NCI-H460 (cell line): ENCODE data around the gene PLA2G6. TPM values are rescaled to one million over a fixed set of nuclear protein-coding genes. Genes with fewer than 3 reads are reported as not detected.

Experiments
- DNase-seq: peaks from one replicate; pipeline ENCODE4 v3.0.0-alpha.2; 2016; ENCODE audit warnings: low read depth; ENCODE audit errors: extremely low read depth
- total RNA-seq: library from RNA; depleted of rRNA; stranded (reverse); fragments of >200 nt; shearing (Covaris generic); gene quantifications from 2 replicates; pipeline ENCODE4 v1.2.3, GENCODE V29; 2014

PLA2G6 gene
- total RNA-seq, 1 experiment from 2014 or later = 7.5 TPM

GRCh38 chr22:38215156-38216038, 33.8 kb upstream of the PLA2G6 start:
- no peak for DNase-seq

- no peak for DNase-seq
Observed at GRCh38 chr22:38214302-38215056, 32.8 kb upstream of the PLA2G6 start.

GRCh38 chr22:38213990-38214301, 32.3 kb upstream of the PLA2G6 start:
- DNase-seq = no peak

GRCh38 chr22:38213319-38213989, 31.8 kb upstream of the PLA2G6 start:
- no peak for DNase-seq

GRCh38 chr22:38212442-38212841, 30.8 kb upstream of the PLA2G6 start:
- no peak for DNase-seq

- no peak for DNase-seq
Observed at GRCh38 chr22:38211556-38211955, 29.9 kb upstream of the PLA2G6 start.

GRCh38 chr22:38208551-38208968, 26.9 kb upstream of the PLA2G6 start:
- no peak for DNase-seq

- DNase-seq = no peak
Observed at GRCh38 chr22:38207898-38208432, 26.3 kb upstream of the PLA2G6 start.

- no peak for DNase-seq
Observed at GRCh38 chr22:38205261-38206128, 23.9 kb upstream of the PLA2G6 start.

GRCh38 chr22:38204784-38205183, 23.2 kb upstream of the PLA2G6 start:
- DNase-seq = no peak

- DNase-seq = no peak
Observed at GRCh38 chr22:38203855-38204514, 22.4 kb upstream of the PLA2G6 start.

- DNase-seq = no peak
Observed at GRCh38 chr22:38203090-38203810, 21.6 kb upstream of the PLA2G6 start.

GRCh38 chr22:38202437-38203089, 20.9 kb upstream of the PLA2G6 start:
- DNase-seq = peak; percentile 34

GRCh38 chr22:38201711-38202436, 20.2 kb upstream of the PLA2G6 start, which contains the start of gene MAFF:
TSS of gene MAFF (plus strand) at chr22:38201994. CDS start at chr22:38213854, 11,860 bp downstream.
- DNase-seq = peak; percentile 82

GRCh38 chr22:38201371-38201710, 19.7 kb upstream of the PLA2G6 start:
- no peak for DNase-seq

- DNase-seq = no peak
Observed at GRCh38 chr22:38199826-38200559, 18.4 kb upstream of the PLA2G6 start.

GRCh38 chr22:38196791-38197419, 15.3 kb upstream of the PLA2G6 start:
- DNase-seq = no peak
